Measurements from ENCODE around the gene FAM120A. TPM values are rescaled to one million over a fixed set of nuclear protein-coding genes. Genes with fewer than 3 reads are reported as not detected.
A peak's percentile ranks its signal among the peaks of the same experiment; 100 is the strongest.

FAM120A gene
- total and polyA plus RNA-seq, 9 of the 15 experiments (the other 6 are each of a cell fraction or from before 2014, with no cell fraction given), result 8.7 to 71.0 (median 42.2) TPM

DNA sequence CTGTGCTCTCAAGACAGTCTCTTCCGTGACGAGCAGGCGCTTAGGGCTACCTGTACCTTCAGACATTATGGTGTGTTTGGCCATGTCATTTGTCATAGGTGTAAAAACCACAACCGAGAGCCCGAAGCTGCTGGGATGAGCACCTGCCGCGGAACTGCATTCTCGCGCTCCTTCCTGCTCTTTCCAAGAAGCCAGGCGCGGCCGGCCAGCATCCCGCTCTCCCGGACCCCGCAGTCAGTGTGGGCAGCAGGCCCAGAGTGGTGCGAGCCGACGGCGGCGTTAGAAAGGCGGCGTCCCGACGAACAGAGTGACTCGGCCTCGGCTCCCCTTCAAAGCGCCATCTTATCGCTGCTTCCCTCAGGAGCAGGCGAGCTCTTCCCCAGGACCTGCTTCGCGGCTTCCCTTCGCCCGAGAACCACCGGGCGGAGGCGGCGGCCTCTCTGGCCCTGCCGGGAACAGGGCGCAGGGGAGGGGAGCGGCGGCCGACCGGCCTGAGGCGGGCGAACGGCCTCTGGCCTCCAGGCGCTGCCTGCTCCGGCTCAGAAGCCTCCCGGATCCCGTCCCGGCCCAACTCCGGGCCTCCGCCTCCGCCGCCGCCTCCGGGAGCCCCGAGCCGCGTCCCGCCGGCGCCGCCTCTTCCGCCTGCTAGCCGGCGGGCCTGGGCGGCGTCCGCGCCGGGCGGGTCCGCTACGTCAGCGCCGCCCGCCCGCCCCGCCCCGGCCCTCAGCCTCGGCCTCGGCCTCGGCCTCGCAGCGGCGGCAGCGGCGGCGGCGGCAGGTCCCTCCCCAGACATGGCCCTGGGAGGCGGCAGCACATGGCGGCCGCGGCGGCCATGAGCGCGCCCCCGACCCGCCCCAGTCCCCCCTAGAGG is at the start of gene FAM120A (continued):
- TF ChIP-seq L3MBTL2 (IDR thresholded peaks at IDR 0.05) (peak; percentile 65), ZNF253 (CRISPR knock-in tag; conservative IDR thresholded peaks at IDR 0.05) (no peak), CBX1 (IDR thresholded peaks at IDR 0.05; ENCODE audit: low read depth) (no peak), ZSCAN29 (IDR thresholded peaks at IDR 0.05) (0 out of 2 replicates have a peak, but pooled peaks have one; percentile 27), PTBP1 (IDR thresholded peaks at IDR 0.05; ENCODE audit: low read depth, low read length) (0 out of 2 replicates have a peak, but pooled peaks have one; percentile 33), TEAD2 (tag; IDR thresholded peaks at IDR 0.05) (no peak), ASH1L (IDR thresholded peaks at IDR 0.05; ENCODE audit: borderline replicate concordance, low read depth, partially characterized antibody) (no peak), RBM15 (IDR thresholded peaks at IDR 0.05; ENCODE audit: insufficient read depth, low read length) (no peak), NRF1 (conservative IDR thresholded peaks at IDR 0.05 in 1 of 2, IDR thresholded peaks at IDR 0.05 in 1 of 2) (peak; percentile 41 to 43; a peak in 1 of 4 replicates), KAT8 (IDR thresholded peaks at IDR 0.05; ENCODE audit: low read depth) (no peak), ERF (CRISPR knock-in tag; IDR thresholded peaks at IDR 0.05) (peak; percentile 74; the same call in 1 of the 2 replicates), POLR2B (IDR thresholded peaks at IDR 0.05; ENCODE audit: low read depth, partially characterized antibody) (peak; percentile 46), CREBBP (IDR thresholded peaks at IDR 0.05; ENCODE audit: low read depth, low read length) (no peak), HNRNPH1 (optimal IDR thresholded peaks at IDR 0.05; ENCODE audit: low read depth, low read length) (no peak), SAP30 (IDR thresholded peaks at IDR 0.05; ENCODE audit: borderline replicate concordance, insufficient read depth, low read depth, low read length, poor library complexity, severe bottlenecking) (peak; percentile 84), ZFP1 (CRISPR knock-in tag; IDR thresholded peaks at IDR 0.05) (no peak), ATF1 (CRISPR knock-in tag; IDR thresholded peaks at IDR 0.05) (no peak), ATF1 (tag; IDR thresholded peaks at IDR 0.05) (peak; percentile 53), DACH1 (IDR thresholded peaks at IDR 0.05; ENCODE audit: partially characterized antibody) (no peak), PTTG1 (tag; IDR thresholded peaks at IDR 0.05; ENCODE audit: low read depth) (no peak)
- TF ChIP-seq, protein P1, sequence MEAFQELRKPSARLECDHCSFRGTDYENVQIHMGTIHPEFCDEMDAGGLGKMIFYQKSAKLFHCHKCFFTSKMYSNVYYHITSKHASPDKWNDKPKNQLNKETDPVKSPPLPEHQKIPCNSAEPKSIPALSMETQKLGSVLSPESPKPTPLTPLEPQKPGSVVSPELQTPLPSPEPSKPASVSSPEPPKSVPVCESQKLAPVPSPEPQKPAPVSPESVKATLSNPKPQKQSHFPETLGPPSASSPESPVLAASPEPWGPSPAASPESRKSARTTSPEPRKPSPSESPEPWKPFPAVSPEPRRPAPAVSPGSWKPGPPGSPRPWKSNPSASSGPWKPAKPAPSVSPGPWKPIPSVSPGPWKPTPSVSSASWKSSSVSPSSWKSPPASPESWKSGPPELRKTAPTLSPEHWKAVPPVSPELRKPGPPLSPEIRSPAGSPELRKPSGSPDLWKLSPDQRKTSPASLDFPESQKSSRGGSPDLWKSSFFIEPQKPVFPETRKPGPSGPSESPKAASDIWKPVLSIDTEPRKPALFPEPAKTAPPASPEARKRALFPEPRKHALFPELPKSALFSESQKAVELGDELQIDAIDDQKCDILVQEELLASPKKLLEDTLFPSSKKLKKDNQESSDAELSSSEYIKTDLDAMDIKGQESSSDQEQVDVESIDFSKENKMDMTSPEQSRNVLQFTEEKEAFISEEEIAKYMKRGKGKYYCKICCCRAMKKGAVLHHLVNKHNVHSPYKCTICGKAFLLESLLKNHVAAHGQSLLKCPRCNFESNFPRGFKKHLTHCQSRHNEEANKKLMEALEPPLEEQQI (IDR thresholded peaks at IDR 0.05), result no peak
- TF ChIP-seq, protein P2, sequence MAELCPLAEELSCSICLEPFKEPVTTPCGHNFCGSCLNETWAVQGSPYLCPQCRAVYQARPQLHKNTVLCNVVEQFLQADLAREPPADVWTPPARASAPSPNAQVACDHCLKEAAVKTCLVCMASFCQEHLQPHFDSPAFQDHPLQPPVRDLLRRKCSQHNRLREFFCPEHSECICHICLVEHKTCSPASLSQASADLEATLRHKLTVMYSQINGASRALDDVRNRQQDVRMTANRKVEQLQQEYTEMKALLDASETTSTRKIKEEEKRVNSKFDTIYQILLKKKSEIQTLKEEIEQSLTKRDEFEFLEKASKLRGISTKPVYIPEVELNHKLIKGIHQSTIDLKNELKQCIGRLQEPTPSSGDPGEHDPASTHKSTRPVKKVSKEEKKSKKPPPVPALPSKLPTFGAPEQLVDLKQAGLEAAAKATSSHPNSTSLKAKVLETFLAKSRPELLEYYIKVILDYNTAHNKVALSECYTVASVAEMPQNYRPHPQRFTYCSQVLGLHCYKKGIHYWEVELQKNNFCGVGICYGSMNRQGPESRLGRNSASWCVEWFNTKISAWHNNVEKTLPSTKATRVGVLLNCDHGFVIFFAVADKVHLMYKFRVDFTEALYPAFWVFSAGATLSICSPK (IDR thresholded peaks at IDR 0.05; ENCODE audit: borderline replicate concordance), result no peak
- TF ChIP-seq, protein P3, sequence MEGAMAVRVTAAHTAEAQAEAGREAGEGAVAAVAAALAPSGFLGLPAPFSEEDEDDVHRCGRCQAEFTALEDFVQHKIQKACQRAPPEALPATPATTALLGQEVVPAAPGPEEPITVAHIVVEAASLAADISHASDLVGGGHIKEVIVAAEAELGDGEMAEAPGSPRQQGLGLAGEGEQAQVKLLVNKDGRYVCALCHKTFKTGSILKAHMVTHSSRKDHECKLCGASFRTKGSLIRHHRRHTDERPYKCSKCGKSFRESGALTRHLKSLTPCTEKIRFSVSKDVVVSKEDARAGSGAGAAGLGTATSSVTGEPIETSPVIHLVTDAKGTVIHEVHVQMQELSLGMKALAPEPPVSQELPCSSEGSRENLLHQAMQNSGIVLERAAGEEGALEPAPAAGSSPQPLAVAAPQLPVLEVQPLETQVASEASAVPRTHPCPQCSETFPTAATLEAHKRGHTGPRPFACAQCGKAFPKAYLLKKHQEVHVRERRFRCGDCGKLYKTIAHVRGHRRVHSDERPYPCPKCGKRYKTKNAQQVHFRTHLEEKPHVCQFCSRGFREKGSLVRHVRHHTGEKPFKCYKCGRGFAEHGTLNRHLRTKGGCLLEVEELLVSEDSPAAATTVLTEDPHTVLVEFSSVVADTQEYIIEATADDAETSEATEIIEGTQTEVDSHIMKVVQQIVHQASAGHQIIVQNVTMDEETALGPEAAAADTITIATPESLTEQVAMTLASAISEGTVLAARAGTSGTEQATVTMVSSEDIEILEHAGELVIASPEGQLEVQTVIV (CRISPR knock-in tag; IDR thresholded peaks at IDR 0.05; ENCODE audit: borderline replicate concordance), result no peak
